ENCODE results near the gene TCF12.

TCF12 gene

DNA sequence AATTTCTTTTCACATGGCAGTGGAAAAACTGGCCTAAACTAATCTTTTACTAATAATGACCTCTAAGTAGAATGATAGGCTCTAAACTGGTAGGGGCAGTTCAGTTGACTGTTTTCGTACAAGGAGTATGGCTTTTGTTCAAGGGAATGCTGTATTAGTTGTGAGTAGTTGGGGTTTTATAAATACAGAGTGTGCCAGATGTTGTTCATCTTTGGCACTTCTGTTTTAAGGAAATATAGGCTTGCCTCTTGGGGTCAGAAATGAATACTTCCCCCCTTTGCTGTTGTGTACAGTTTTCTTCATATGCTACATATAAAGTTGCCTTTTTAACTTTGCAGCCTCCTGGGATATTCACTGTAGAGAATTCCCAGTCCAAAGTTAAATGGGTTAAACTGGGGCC is 276.9 kb downstream of the TCF12 start:
- no peak for FAIRE-seq
- DNase-seq (ENCODE audit: insufficient read length, low spot score): no peak

- FAIRE-seq: no peak
Measured at GRCh38 chr15:57196865-57197264, 278.4 kb downstream of the TCF12 start.

GRCh38 chr15:57198131-57198530 is 279.7 kb downstream of the TCF12 start:
- DNase-seq (ENCODE audit: insufficient read length, low spot score): no peak
- FAIRE-seq: no peak

More at GRCh38 chr15:57196865-57197264, 278.4 kb downstream of the TCF12 start:
- no peak for DNase-seq (ENCODE audit: insufficient read length, low spot score)

DNA sequence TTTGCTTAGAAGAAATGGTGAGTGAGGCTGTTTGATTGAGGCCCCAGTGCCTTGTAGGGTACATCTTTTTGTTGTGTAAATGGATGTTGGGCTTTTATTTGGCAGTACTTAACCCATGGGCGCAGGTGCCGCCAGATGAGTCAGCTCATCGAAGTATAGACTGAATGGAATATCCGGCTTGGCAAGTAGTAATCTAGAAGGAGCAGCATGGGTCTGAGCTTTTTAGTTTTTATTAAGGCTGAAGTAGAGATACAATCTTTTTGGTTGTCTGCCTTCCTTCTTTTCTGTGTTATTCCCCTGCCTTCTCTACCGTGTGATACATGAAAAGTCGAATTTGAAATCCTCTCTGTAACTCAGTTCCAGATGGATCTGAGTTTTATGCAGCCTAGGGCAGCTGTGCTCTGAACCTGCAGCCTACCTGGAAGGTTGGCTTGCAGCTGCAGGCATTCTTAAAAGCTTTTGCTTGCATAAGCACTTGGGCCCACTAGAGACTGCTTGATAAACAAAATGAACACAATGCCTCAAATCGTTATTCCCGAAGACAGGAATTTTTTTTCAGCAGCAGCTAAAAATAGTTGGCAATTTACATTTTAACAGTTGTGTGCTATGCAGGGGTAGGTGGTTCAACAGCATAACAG is 280.3 kb downstream of the TCF12 start:
- FAIRE-seq (no peak), DNase-seq (ENCODE audit: insufficient read length, low spot score) (no peak)

DNA sequence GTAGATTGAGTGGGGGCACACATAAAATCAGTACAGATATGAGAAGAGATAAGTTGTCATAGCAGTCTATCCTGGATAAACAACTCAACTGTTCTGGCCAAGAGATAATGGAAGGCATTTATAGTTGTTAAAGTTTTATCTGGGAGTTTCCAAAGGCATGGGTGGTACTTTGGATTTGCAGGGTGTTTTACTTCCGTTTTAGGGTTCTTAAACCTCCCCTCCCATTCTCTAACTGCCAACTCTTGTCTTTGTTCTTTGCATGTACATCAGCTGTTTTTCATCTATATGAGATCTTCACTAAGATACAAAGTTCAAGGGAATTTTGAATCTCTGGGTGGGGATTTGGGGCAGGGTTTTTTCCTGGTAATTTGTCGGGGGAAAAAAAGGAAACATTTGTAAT is 283.1 kb downstream of the TCF12 start:
- DNase-seq (ENCODE audit: insufficient read length, low spot score) (no peak), FAIRE-seq (no peak)

DNA sequence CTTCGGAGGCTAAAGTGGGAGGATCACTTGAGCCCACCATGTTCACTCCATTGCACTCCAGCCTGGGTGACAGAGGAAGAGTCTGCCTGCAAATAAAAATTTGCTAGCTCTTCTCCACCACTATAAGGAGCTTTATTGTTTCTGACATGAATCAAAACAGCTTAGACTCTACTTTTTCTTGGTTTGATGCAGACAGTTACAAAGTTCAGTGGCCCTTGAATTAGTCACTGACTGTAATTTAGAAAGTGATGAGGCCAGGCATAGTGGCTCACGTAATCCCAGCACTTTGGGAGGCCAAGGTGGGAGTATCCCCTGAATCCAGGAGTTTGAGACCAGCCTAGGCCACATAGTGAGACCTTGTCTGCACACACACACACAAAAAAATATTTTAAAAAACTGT is 285.5 kb downstream of the TCF12 start:
- DNase-seq (ENCODE audit: insufficient read length, low spot score) (no peak), FAIRE-seq (no peak)

DNA sequence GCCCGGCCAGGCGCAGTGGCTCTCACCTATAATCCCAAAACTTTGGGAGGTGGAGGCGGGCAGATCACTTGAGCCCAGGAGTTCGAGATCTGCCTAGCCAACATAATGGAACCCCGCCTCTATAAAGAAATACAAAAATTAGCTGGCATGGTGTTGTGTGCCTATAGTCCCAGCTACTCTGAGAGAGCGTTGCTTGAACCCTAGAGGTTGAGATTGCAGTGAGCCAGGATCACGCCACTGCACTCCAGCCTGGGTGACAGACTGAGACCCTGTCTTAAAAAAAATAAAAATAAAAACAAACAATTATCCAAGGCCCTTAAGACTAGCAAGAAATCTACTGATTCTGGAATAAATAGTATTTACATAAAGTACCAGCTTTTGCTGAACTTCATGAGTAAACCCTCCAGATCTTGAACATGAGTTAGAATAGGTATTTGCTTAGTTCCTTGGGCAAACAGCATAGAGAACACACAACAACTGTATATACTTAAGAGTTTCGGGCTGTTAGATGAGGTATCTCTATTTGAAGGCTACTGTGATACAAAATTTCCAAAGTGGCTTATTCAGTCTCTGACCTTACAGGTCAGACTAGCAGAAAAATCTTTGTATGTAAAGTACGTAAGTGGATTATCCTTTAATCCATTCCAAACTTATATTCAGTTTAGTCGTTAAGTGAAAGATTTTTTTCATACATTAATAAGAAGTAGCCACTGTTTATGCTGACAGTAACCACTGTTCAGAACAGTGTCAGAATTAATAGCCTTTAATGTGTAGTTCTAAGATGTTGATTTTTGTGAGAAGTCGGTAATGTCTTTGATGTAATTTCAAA is 286.8 kb downstream of the TCF12 start:
- no peak for DNase-seq (ENCODE audit: insufficient read length, low spot score)
- FAIRE-seq: no peak

GRCh38 chr15:57205996-57206395 is 287.6 kb downstream of the TCF12 start:
- DNase-seq (ENCODE audit: insufficient read length, low spot score) (no peak), FAIRE-seq (no peak)

- DNase-seq (ENCODE audit: insufficient read length, low spot score) (peak; percentile 8), FAIRE-seq (no peak)
Measured at GRCh38 chr15:57213862-57214261, 295.4 kb downstream of the TCF12 start.

GRCh38 chr15:57215326-57215725 is 296.9 kb downstream of the TCF12 start:
- FAIRE-seq (no peak), DNase-seq (ENCODE audit: insufficient read length, low spot score) (no peak)

DNA sequence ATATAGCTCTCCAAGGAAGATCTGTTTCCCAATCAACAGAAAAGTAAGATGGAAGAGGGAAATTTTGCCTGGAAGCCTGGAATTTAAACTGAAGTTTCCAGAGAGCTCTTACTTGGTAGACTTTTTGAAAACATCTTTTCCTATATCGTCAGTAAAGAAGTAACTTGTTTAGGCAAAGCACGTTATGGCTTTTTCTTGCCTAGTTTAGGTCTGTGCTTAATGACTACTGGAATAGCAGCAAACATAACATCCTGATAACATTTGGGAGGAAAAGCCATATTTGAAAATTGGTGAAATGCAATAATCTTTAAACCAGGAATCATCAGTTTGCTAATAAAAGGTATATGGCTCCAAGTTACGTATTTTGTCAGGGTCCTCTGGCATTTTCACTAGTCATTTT is 297.4 kb downstream of the TCF12 start:
- DNase-seq (ENCODE audit: insufficient read length, low spot score) (no peak), FAIRE-seq (no peak)

DNA sequence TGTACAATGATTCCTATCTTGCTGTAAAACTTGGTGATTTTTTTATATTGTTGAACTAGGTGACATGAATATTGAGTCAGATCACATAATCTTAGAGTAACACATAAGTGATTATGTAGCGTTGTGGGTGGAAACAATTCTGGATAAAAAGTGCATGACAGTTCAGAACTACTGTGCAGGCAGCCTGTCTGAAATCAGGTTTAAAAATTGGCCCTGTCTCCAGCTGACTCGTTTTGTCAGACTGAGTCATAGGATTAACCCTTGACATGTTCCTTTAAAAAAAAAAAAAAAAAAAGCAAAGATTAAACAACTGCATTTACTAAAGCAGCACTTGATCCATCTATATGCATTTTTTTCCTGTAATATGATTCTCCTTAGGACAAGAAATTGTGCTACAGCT is 297.8 kb downstream of the TCF12 start:
- FAIRE-seq: no peak
- DNase-seq (ENCODE audit: insufficient read length, low spot score): peak; percentile 7

DNA sequence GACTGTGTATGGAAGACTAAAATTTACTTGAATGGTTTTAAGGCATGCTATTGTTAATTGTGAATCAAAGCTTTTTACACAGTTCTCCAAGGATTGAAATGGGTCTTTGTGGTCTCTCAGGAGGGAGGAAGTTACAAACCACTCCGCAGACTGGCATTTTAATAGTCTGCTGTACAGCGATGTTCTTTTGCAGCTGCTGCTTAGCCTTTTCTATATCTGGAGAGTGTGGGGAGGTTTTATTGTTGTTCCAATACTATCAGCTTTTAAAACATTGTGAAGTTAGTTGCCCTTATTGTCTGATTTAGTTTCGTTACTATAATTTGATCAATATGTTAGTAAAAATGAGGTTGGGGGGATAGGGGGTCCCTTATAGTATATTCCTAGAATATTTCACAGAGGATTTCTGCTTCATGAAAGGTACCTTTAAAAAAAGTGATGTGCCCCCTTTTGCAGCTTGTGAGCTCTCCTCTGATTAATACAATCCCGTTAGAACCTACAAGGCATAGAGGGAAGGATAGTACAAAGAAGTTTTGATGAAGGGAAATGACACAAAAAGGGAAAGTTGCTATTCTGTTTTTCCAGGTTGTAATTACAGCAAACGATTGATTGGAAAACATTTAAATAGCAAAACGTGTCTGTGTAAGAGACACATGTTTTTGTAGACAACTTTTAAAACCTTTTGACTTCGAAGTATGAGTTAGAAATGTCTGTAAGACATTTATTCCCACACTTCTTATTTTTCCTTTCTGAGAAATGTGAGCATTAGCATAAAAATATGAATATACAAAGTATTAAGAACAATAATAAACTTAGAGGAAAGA is 299.5 kb downstream of the TCF12 start:
- no peak for DNase-seq (ENCODE audit: insufficient read length, low spot score)
- FAIRE-seq: no peak

GRCh38 chr15:57218826-57219576 is 300.6 kb downstream of the TCF12 start:
- DNase-seq (ENCODE audit: insufficient read length, low spot score): no peak
- no peak for FAIRE-seq

- DNase-seq (ENCODE audit: insufficient read length, low spot score) (no peak), FAIRE-seq (no peak)
Measured at GRCh38 chr15:57220205-57220604, 301.8 kb downstream of the TCF12 start.

- DNase-seq (ENCODE audit: insufficient read length, low spot score): no peak
- FAIRE-seq: no peak
Measured at GRCh38 chr15:57221134-57221533, 302.7 kb downstream of the TCF12 start.

DNA sequence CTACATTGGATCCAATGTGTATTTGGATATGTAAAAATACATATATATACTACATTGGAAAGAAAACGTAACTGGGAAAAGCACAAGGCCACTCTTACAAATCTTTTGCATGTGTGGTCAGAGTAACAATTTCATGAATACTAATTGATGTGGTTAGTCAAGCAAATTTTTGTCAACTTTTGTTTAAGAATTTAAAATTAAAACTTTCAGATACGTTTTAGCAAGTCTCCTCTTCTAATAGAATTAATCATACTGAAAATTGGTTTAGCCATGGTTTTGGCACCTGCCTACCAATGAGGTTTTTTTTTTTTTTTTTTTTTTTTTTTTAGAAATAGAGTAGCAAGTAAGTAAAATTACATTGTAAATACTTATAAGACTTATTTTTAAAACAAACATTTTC is 304.9 kb downstream of the TCF12 start:
- DNase-seq (ENCODE audit: insufficient read length, low spot score) (no peak), FAIRE-seq (no peak)

- FAIRE-seq (no peak), DNase-seq (ENCODE audit: insufficient read length, low spot score) (no peak)
Measured at GRCh38 chr15:57223887-57224286, 305.4 kb downstream of the TCF12 start.

- DNase-seq (ENCODE audit: insufficient read length, low spot score): peak; percentile 8
- FAIRE-seq: no peak
Measured at GRCh38 chr15:57224664-57225063, 306.2 kb downstream of the TCF12 start.

DNA sequence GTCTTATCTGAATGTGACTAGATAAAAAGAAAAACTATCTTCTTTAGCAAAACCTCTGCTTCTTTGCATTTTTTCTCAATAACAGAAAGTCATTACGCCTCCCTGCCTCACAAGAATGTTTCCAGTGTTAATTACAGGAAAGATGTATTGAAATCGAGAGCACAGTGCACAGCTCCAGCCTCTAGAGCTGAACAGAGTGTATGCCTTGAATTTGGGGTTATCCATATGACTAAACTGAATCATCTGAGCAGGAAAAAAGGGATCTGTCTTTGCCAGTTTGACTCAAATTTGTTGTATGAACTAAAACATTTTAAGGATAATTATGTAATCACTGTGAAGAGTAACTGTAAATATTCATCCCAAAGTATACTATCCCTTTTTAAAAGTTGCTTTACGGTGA is 308.7 kb downstream of the TCF12 start:
- DNase-seq (ENCODE audit: insufficient read length, low spot score) (no peak), FAIRE-seq (no peak)

DNA sequence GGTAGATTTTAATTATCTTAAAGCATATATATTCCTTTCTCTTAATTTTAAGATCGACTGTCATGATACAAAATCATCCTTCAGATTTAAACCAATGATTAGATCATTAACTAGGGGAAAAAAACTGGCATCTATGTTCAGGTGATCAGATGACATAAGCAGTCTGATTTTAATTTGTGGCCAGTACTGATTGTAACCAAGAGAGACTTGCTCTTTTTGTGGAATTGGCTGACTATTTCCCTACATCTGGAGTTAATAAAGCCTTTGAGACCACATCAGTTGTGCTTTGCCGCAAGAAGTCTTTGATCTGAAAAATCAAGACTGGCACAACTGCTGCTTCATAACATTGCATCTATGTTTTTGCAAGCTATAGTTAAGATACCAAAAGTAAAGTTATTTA is 309.5 kb downstream of the TCF12 start:
- no peak for DNase-seq (ENCODE audit: insufficient read length, low spot score)
- FAIRE-seq: no peak

All from HTR-8/SVneo (cell line).